Measurements from ENCODE around the gene ADAM22.

DNA sequence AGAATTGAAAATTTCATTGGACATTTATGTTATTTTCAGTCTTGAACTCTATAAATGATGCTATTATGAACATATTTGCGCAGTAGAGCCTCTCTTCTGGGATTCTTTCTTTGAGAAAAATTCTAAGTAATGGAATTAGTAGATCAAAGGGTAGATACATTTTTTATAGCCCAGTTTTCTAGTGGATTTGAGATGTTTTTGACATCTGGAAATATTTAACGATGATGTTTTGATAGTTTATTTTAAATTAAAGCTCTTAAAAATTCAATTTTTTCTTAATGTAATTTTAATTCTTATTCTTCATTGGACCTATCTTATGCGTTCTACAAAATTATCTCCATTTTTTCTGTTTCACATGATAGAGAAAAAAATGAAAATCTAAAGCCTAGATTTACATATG is 103.0 kb downstream of the ADAM22 start:
- TF ChIP-seq, protein P1, sequence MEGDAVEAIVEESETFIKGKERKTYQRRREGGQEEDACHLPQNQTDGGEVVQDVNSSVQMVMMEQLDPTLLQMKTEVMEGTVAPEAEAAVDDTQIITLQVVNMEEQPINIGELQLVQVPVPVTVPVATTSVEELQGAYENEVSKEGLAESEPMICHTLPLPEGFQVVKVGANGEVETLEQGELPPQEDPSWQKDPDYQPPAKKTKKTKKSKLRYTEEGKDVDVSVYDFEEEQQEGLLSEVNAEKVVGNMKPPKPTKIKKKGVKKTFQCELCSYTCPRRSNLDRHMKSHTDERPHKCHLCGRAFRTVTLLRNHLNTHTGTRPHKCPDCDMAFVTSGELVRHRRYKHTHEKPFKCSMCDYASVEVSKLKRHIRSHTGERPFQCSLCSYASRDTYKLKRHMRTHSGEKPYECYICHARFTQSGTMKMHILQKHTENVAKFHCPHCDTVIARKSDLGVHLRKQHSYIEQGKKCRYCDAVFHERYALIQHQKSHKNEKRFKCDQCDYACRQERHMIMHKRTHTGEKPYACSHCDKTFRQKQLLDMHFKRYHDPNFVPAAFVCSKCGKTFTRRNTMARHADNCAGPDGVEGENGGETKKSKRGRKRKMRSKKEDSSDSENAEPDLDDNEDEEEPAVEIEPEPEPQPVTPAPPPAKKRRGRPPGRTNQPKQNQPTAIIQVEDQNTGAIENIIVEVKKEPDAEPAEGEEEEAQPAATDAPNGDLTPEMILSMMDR (IDR thresholded peaks at IDR 0.05) = no peak
- TF ChIP-seq EP300 (IDR thresholded peaks at IDR 0.05) (no peak), POLR2A (IDR thresholded peaks at IDR 0.05) (no peak)
